ENCODE results near the gene ZCCHC18.

Gene ZCCHC18

GRCh38 chrX:104134583-104135261, 22.4 kb downstream of the ZCCHC18 start:
- DNase-seq: no peak

- DNase-seq: no peak
Observed at GRCh38 chrX:104135677-104136076, 23.4 kb downstream of the ZCCHC18 start.

DNA sequence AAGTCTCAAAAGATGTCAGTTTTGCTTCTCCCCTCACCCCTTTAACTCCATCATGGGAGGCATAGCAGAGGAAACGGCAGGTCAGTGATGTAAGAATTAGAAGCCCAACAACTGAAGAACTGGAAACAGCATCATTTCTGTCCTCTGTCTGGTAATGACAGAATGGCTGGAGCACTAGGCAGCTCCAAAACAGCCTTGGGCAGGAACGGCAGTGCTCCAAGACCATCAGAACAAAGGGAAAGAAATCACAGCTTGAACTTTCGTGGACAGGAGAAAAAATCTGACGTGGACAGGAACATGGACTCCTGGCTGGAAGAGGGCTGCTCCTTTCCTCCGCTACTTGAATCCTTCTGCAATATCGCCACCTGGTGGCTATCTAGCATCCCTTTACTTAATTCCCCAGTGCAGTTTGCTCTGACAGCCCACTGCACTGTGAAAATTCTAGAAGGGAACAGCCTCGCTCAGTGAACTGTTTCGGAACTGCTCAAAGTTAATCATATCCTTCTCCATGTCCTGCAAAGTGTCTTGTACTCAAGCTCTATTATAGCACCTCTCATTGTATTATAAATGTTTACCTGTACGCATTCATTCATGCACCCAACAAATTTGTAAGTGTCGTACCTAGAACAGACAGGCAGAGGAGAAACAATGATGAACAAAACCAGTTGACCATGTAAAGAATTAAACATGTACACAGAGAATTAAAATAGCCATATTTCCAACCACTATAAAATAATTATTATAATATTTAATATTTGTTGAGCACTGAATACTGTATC, 24.1 kb downstream of the ZCCHC18 start:
- DNase-seq: peak; percentile 57

DNA sequence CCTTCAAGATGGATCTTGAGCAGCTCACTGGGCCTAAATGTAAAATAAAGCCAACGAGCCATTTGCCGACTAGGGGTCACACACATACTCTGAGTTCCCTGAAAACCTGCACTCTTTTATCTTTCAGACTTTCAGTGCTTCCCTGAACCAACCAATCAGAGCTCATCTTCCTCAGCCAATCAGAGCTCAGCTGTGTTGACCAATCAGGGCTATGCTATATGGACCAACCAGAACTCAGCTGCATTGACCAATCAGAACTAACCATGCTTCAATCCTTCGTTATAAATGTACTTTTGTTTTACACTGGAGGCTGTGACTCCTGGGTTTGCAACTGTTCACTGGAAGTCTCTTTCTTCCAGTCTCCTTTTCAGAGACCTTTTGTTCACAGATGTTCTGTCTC, 25.2 kb downstream of the ZCCHC18 start:
- no peak for DNase-seq

- DNase-seq: no peak
Observed at GRCh38 chrX:104141087-104141760, 28.9 kb downstream of the ZCCHC18 start.

- DNase-seq: no peak
Observed at GRCh38 chrX:104151037-104151436, 38.7 kb downstream of the ZCCHC18 start.

- peak; percentile 81 for DNase-seq
Observed at GRCh38 chrX:104156630-104157529, 44.6 kb downstream of the ZCCHC18 start, which contains the start of gene SLC25A53. SLC25A53 (minus strand) TSS chrX:104157009; CDS start chrX:104105257, 51,752 bp downstream.
